ENCODE measurements around the gene EXOSC10.

DNA sequence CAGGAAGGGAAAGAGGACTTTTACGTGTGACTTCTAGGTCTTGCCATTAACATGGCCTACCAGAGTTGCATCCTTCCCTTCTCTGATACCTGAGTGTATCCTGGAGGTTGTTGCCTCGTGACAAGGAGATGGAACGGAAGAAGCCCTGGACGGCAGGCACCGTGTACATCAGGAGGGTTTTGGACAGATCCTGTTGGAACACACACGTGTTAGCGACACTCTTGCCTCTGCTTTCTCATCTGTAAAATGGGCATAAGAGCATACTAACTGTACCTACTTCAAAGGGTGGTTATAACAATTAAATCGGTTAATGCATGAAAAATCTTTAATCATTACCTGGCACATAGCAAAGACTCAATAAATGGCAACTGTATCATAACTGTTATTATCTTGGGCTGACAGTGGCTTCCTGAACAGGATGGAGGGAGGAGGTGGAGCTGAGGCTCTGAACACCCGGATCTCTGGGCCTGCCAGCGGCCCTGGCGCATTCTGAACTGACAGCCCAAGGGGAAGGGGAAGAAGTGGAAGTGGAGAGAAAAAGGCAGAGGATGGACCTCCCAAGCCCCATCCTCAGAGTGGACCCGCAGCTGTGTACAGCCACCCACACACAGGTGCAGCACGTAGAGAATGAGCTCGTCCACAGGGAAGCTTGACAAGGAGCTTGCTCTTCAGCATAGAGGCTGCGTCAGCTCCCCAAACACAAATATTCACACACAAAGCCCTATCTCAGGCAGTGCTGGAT is 30.2 kb upstream of the EXOSC10 start:
- TF ChIP-seq GATA3 (IDR thresholded peaks at IDR 0.05; ENCODE audit: low read depth, low read length) (no peak), GATA2 (IDR thresholded peaks at IDR 0.05; ENCODE audit: low read depth, low read length) (no peak)
